HG03354 (cell line): Measurements from ENCODE around the gene CHPF2.

Source experiments
- ATAC-seq: cut with Tn5 transposase; IDR thresholded peaks from one replicate; pipeline ENCODE4 v1.9.1; 2021; ENCODE audit warnings: mild to moderate bottlenecking; ENCODE audit not compliant: unreplicated experiment, poor library complexity, severe bottlenecking

The CHPF2 gene

GRCh38 chr7:151278949-151279348 is 46.7 kb downstream of the CHPF2 start:
- no peak for ATAC-seq

DNA sequence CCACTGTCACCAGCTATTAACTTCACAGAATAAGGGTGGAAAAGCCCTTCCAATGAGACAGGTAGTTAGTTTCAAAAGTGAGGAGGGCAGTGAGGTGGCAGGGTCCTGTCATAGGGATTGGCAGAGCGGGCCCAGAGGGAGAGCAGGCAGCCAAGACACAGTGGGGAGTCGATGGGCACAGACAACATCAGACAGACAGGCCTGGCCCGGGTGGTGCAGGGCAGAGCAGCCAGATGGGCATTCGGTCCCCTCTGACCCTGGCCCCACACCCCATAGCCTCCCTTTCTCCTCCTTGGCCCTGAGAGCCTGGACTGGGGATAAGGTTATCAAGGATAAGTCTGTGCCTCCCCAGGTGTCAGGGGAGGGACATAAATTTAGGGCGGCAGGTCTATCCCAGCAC is 47.6 kb downstream of the CHPF2 start:
- no peak for ATAC-seq

- no peak for ATAC-seq
Observed at GRCh38 chr7:151280388-151281019, 48.2 kb downstream of the CHPF2 start.

DNA sequence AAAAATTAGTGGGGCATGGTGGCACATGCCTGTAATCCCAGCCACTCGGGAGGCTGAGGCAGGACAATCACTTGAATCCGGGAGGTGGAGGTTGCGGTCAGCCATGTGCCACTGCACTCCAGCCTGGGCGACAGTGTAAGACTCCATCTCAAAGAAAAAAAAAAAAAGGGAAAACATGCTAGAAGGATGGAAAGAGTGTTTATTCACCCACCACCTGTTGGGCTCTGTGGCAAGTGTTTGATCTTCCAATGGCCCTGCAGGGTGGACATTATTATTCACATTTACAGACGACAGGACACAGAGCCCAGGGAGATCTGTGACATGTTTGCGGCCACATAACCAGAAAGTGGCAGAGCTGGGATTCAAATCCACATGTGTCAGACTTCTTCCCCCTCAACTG is 49.4 kb downstream of the CHPF2 start:
- no peak for ATAC-seq

GRCh38 chr7:151282111-151282510 is 49.8 kb downstream of the CHPF2 start:
- no peak for ATAC-seq

DNA sequence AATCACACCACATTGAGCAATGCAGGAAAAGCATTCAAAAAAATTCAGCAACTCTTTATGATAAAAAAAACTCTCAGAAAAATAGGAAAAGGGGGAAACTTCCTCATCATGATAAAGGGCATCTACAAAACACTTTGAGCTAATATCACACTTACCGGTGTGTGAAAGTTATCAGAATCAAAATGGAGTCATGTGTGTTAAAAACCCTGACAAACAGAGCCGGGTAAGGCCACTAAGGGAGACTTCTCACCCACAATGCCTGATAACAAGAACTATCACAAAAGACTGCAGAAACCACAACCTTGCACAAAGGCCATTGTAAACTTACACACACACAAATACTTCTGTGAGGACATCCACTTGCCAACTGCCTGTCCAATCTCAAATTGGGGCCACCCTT is 51.0 kb downstream of the CHPF2 start:
- no peak for ATAC-seq

DNA sequence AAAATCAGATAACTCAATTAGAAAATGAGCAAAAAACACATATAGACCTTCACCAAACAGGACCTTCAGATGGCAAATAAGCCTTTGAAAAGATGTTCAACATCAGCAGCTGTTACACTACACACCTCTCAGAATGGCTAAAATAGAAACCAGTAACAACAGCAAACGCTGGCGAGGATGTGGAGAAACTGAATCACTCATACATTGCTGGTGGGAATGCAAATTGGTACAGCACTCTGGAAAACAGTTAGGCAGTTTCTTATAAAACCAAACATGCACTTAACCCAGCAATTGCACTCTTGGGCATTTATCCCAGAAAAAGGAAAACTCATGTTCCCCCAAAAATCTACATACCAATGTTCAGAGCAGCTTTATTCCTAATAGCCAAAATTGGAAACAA is 53.9 kb downstream of the CHPF2 start:
- no peak for ATAC-seq
